ENCODE data around the gene EHBP1.

EHBP1 gene

DNA sequence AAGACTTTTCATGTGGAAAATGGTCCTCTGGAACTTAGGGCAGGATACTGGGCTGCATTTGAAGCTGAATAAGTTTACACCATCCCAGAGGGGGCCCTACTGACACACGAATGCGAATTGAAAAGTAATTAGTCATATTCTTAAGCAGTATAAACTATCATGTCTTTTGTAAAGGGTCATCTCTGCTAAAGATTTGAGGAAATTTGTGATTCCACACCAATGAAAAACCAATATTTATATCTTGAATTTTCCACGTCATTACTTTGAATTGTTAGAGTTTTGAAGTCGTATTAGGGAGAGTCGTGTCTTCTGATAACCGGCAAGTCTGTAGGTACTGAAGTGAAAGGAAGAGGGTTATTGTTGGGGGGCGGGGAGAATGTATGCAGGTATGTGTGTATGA, 341.0 kb downstream of the EHBP1 start:
- no peak overlapping the region for H3K9ac ChIP-seq (ENCODE audit: low read depth, low read length)
- H3K9me3 ChIP-seq (ENCODE audit: control insufficient read depth, insufficient read depth, low read length): no peaks in the 10 kb centered on the region
- H3K27me3 ChIP-seq (ENCODE audit: control insufficient read depth, insufficient read depth, low read length): peaks cover 58% of the 10 kb centered on the region
- H3K36me3 ChIP-seq (ENCODE audit: control insufficient read depth, insufficient read depth, low read length): no peaks in the 10 kb centered on the region
- H3K4me1 ChIP-seq (ENCODE audit: control insufficient read depth, insufficient read depth, low read length): peaks cover 24% of the 10 kb centered on the region
- H3K4me3 ChIP-seq (ENCODE audit: low read depth, low read length): peak overlapping the region; percentile 61

DNA sequence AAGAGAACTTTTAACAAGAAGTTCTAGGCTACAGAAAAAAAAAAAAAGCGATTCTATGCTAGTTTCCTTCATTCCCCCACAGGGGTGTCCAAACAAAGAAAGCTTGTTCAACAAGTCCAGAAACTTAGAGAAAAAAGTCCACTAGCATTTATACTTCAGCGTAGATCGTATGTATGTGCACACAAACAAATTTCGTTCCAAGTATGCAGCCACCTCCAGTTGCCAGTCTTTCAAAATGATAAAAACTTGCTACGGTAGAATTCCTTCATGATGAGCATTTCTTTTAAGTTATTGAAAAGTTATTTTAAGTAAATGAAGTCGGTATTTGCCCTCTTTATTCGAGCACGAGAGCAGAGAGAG, 341.4 kb downstream of the EHBP1 start:
- Histone ChIP-seq H3K4me1 (ENCODE audit: control insufficient read depth, insufficient read depth, low read length) (peaks cover 24% of the 10 kb centered on the region), H3K27me3 (ENCODE audit: control insufficient read depth, insufficient read depth, low read length) (peaks cover 62% of the 10 kb centered on the region), H3K4me3 (ENCODE audit: low read depth, low read length) (peak overlapping the region; percentile 61), H3K9me3 (ENCODE audit: control insufficient read depth, insufficient read depth, low read length) (no peaks in the 10 kb centered on the region), H3K36me3 (ENCODE audit: control insufficient read depth, insufficient read depth, low read length) (no peaks in the 10 kb centered on the region), H3K9ac (ENCODE audit: low read depth, low read length) (no peak overlapping the region)

GRCh38 chr2:63047321-63048279, 342.1 kb downstream of the EHBP1 start:
- H3K9me3 ChIP-seq (ENCODE audit: control insufficient read depth, insufficient read depth, low read length): no peaks in the 10 kb centered on the region
- peaks cover 69% of the 10 kb centered on the region for H3K27me3 ChIP-seq (ENCODE audit: control insufficient read depth, insufficient read depth, low read length)
- peaks cover 24% of the 10 kb centered on the region for H3K4me1 ChIP-seq (ENCODE audit: control insufficient read depth, insufficient read depth, low read length)
- no peak overlapping the region for H3K9ac ChIP-seq (ENCODE audit: low read depth, low read length)
- peak overlapping the region; percentile 61 for H3K4me3 ChIP-seq (ENCODE audit: low read depth, low read length)
- H3K36me3 ChIP-seq (ENCODE audit: control insufficient read depth, insufficient read depth, low read length): no peaks in the 10 kb centered on the region

- Histone ChIP-seq H3K9ac (ENCODE audit: low read depth, low read length) (no peak overlapping the region), H3K36me3 (ENCODE audit: control insufficient read depth, insufficient read depth, low read length) (no peaks in the 10 kb centered on the region), H3K9me3 (ENCODE audit: control insufficient read depth, insufficient read depth, low read length) (no peaks in the 10 kb centered on the region), H3K4me3 (ENCODE audit: low read depth, low read length) (peak overlapping the region; percentile 61), H3K27me3 (ENCODE audit: control insufficient read depth, insufficient read depth, low read length) (peaks cover 78% of the 10 kb centered on the region), H3K4me1 (ENCODE audit: control insufficient read depth, insufficient read depth, low read length) (peaks cover 21% of the 10 kb centered on the region)
Observed at GRCh38 chr2:63048367-63049171, 343.1 kb downstream of the EHBP1 start.

DNA sequence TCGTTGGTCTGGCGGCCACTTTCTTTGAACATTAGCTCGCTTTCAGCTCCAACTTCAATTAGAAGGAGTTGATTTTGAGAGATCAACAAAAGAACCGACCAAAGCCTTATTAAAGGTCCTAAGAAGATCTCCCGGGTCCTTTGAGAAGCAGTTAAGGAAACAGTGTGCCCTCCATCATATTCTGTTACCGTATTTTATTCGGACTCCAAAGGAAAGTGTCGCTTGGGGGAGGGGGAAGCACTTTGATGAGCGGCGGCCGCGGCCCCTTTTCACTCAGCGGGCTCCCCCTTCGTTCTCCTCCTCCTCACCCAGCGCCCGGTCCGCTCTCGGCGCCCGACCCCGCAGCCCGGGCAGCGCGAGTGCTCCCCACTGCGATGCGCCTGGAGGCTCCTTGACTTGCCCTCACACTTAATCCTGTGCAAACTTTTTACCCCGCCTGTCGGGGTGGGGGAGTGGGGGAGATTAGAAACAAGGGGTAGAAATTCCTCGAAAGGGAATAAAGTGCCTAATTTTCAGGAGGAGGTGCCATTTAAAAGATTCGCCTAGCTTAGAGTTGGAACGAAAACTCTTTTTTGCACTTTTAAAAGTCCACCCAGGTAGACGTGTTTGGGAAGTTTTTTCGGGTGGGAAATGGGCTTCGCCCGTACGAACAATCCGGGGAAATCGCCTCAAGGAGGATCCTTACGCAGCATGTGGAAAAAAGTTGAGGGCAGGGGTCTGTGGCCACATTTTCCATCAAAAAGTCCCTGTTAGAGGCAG, 343.9 kb downstream of the EHBP1 start:
- Histone ChIP-seq H3K4me3 (ENCODE audit: low read depth, low read length) (peak overlapping the region; percentile 61), H3K36me3 (ENCODE audit: control insufficient read depth, insufficient read depth, low read length) (no peaks in the 10 kb centered on the region), H3K4me1 (ENCODE audit: control insufficient read depth, insufficient read depth, low read length) (peaks cover 22% of the 10 kb centered on the region), H3K9ac (ENCODE audit: low read depth, low read length) (no peak overlapping the region), H3K9me3 (ENCODE audit: control insufficient read depth, insufficient read depth, low read length) (no peaks in the 10 kb centered on the region), H3K27me3 (ENCODE audit: control insufficient read depth, insufficient read depth, low read length) (peaks cover 87% of the 10 kb centered on the region)

DNA sequence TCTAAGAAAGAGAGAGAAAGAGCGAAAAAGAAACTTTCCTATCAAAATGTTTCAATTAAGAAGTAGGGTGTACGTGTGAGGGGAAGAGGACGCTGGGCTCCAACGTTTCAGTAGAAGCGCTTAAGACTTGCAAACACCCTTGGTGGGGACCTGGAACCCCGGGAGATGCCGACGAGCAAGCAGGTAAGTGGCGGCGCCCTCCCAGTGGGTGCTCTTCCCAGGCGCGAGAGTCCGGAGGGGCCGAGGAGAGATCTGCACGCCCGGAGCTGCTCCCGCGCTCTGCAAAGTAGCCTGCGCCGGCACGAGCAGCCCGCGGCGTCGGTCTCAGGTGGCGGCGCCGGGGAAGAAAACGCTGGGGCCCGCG, 344.4 kb downstream of the EHBP1 start:
- Histone ChIP-seq H3K9ac (ENCODE audit: low read depth, low read length) (no peak overlapping the region), H3K9me3 (ENCODE audit: control insufficient read depth, insufficient read depth, low read length) (no peaks in the 10 kb centered on the region), H3K4me3 (ENCODE audit: low read depth, low read length) (peak overlapping the region; percentile 61), H3K4me1 (ENCODE audit: control insufficient read depth, insufficient read depth, low read length) (peaks cover 27% of the 10 kb centered on the region), H3K27me3 (ENCODE audit: control insufficient read depth, insufficient read depth, low read length) (peaks cover 92% of the 10 kb centered on the region), H3K36me3 (ENCODE audit: control insufficient read depth, insufficient read depth, low read length) (no peaks in the 10 kb centered on the region)

- Histone ChIP-seq H3K36me3 (ENCODE audit: control insufficient read depth, insufficient read depth, low read length) (no peaks in the 10 kb centered on the region), H3K4me3 (ENCODE audit: low read depth, low read length) (peak within 1 kb of the TSS; percentile 68), H3K9ac (ENCODE audit: low read depth, low read length) (no peak within 1 kb of the TSS), H3K9me3 (ENCODE audit: control insufficient read depth, insufficient read depth, low read length) (no peaks in the 10 kb centered on the region), H3K4me1 (ENCODE audit: control insufficient read depth, insufficient read depth, low read length) (peaks cover 24% of the 10 kb centered on the region), H3K27me3 (ENCODE audit: control insufficient read depth, insufficient read depth, low read length) (peaks cover 93% of the 10 kb centered on the region)
Observed at GRCh38 chr2:63050334-63051041, 345.0 kb downstream of the EHBP1 start, which contains the start of gene OTX1. OTX1 (plus strand) TSS chr2:63050830; CDS start chr2:63052991, 2,161 bp downstream.

DNA sequence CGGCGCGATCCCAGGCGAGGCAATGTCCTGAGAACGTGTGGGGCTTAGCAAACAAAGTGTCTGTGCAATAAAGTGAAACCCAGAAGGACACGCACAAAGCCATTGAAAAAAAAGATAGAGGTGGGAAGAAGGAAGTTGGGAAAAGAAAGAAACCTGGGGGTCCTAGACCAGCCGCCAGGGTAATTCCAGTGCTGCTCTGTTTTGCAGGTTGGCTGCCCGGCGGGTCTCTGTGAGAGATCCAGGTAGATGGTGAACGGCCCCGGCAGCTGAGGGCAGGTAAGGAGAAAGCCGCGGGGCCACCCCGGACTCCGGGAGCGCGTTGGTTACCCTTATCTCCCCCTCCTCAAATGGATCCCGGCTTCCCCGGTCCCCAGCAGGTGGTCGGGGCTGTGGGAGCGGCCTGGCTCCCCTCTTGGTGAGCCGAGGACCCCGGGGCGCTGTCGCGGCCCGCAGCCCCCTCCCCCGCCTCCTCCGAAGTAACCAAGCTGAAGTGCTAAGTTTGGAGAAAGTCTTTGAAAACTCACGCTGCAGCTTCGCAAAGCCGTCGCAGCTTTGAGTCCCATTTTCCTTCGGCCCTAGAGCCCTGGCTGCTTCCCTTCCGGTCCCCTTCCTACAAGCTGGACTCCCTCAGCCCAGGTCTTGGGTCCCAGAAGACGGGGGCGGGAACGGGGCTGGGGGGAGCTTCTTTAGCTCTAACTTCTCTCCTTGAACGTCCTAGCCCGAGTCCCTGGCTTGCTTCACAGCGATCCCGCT, 345.7 kb downstream of the EHBP1 start:
- Histone ChIP-seq H3K4me1 (ENCODE audit: control insufficient read depth, insufficient read depth, low read length) (peaks cover 19% of the 10 kb centered on the region), H3K36me3 (ENCODE audit: control insufficient read depth, insufficient read depth, low read length) (no peaks in the 10 kb centered on the region), H3K9ac (ENCODE audit: low read depth, low read length) (no peak overlapping the region), H3K9me3 (ENCODE audit: control insufficient read depth, insufficient read depth, low read length) (no peaks in the 10 kb centered on the region), H3K27me3 (ENCODE audit: control insufficient read depth, insufficient read depth, low read length) (peaks cover 93% of the 10 kb centered on the region), H3K4me3 (ENCODE audit: low read depth, low read length) (peak overlapping the region; percentile 68)

DNA sequence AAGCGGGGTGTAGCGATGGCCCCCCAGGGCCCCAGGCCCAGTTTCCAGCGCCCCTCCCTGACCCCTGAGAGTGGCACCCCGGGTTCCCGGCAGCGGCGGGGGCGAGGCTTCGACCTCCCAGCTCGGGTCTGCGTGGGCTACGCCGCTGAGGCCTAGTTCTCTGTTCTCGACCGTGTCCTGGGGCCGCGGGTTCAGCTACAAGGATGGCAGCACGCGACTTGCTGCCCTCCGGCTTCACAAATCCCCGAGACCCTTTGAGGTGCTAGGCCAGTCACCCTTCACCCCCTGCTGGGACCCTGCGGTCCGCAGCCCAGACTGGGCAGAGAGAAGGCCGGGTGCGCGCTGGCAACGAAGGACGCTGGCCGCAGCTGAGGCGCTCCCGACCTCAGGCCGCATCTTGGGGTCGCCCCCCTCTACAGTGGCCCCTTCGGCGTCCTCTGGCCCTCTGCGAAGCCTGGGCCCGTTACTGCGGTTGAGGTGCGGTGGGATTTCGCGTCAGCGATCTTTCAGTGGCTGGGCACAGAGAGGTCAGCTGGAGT, 346.4 kb downstream of the EHBP1 start:
- H3K4me3 ChIP-seq (ENCODE audit: low read depth, low read length): peak overlapping the region; percentile 68
- peaks cover 12% of the 10 kb centered on the region for H3K4me1 ChIP-seq (ENCODE audit: control insufficient read depth, insufficient read depth, low read length)
- no peak overlapping the region for H3K9ac ChIP-seq (ENCODE audit: low read depth, low read length)

GRCh38 chr2:63052411-63053080, 347.0 kb downstream of the EHBP1 start:
- no peak overlapping the region for H3K9ac ChIP-seq (ENCODE audit: low read depth, low read length)
- H3K4me3 ChIP-seq (ENCODE audit: low read depth, low read length): peak overlapping the region; percentile 68
- H3K36me3 ChIP-seq (ENCODE audit: control insufficient read depth, insufficient read depth, low read length): no peaks in the 10 kb centered on the region
- peaks cover 9% of the 10 kb centered on the region for H3K4me1 ChIP-seq (ENCODE audit: control insufficient read depth, insufficient read depth, low read length)
- H3K9me3 ChIP-seq (ENCODE audit: control insufficient read depth, insufficient read depth, low read length): no peaks in the 10 kb centered on the region
- peaks cover 93% of the 10 kb centered on the region for H3K27me3 ChIP-seq (ENCODE audit: control insufficient read depth, insufficient read depth, low read length)

More for the DNA sequence above, 346.4 kb downstream of the EHBP1 start:
- Histone ChIP-seq H3K27me3 (ENCODE audit: control insufficient read depth, insufficient read depth, low read length) (peaks cover 93% of the 10 kb centered on the region), H3K36me3 (ENCODE audit: control insufficient read depth, insufficient read depth, low read length) (no peaks in the 10 kb centered on the region), H3K9me3 (ENCODE audit: control insufficient read depth, insufficient read depth, low read length) (no peaks in the 10 kb centered on the region)
